ENCODE measurements around the gene THAP7.

- TF ChIP-seq, protein P1, sequence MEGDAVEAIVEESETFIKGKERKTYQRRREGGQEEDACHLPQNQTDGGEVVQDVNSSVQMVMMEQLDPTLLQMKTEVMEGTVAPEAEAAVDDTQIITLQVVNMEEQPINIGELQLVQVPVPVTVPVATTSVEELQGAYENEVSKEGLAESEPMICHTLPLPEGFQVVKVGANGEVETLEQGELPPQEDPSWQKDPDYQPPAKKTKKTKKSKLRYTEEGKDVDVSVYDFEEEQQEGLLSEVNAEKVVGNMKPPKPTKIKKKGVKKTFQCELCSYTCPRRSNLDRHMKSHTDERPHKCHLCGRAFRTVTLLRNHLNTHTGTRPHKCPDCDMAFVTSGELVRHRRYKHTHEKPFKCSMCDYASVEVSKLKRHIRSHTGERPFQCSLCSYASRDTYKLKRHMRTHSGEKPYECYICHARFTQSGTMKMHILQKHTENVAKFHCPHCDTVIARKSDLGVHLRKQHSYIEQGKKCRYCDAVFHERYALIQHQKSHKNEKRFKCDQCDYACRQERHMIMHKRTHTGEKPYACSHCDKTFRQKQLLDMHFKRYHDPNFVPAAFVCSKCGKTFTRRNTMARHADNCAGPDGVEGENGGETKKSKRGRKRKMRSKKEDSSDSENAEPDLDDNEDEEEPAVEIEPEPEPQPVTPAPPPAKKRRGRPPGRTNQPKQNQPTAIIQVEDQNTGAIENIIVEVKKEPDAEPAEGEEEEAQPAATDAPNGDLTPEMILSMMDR (conservative IDR thresholded peaks at IDR 0.05; ENCODE audit: low read depth, low read length), result no peak
- no peak for TF ChIP-seq EZH2 (IDR thresholded peaks at IDR 0.05; ENCODE audit: borderline replicate concordance, low read depth, low read length, poor library complexity, severe bottlenecking)
Observed at GRCh38 chr22:20956258-20957101, 45.4 kb downstream of the THAP7 start.

Measured in A673 (cell line).